ENCODE measurements around the gene KAT2B.

- no peak for TF ChIP-seq CTCF (IDR thresholded peaks at IDR 0.05)
- TF ChIP-seq EP300 (IDR thresholded peaks at IDR 0.05) = no peak
- TF ChIP-seq POLR2A (IDR thresholded peaks at IDR 0.05) = no peak
Measured at GRCh38 chr3:20078194-20078714, 38.0 kb downstream of the KAT2B start.
